HG03175 (cell line): ENCODE data around the gene COL27A1.

Experiments used
- ATAC-seq: cut with Tn5 transposase; IDR thresholded peaks from one replicate; pipeline ENCODE4 v1.9.1; 2021; ENCODE audit warnings: mild to moderate bottlenecking, moderate library complexity; ENCODE audit not compliant: unreplicated experiment

COL27A1 gene

GRCh38 chr9:114261987-114262386, 106.7 kb downstream of the COL27A1 start:
- no peak for ATAC-seq

GRCh38 chr9:114263853-114264510, 108.6 kb downstream of the COL27A1 start:
- no peak for ATAC-seq

DNA sequence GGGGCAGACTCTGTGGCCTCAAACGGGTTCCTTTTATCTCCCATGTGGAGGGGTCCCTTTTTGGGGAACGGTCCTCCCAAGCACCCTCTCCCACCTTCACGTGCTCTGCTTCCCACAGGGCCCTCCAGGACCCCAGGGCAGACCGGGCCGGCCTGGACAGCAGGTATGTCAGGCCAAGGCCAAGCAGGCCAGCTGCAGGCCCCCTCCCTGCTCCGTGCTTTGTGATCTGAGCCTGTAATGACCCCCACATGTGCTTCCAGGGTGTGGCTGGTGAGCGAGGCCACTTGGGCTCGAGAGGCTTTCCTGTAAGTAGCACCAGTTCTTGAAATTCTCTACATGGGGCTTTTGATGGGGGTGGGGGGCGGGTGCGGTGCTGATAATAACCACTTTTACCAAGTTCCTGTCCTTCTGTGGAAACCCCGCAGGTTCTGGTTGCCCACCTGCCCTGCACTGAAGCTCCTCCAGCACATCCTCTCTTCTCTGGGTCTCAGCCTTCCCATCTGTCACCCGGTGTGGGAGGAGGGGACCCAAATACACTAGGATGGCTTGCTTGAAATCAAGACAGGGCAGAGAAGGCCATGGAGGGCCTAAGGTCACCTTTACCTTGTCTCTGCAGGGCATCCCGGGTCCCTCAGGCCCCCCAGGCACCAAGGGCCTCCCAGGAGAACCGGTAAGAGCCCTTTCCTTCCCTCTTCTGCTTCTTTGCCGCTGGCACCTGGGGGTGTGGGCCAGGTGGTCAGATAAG, 109.6 kb downstream of the COL27A1 start:
- no peak for ATAC-seq

- no peak for ATAC-seq
Measured at GRCh38 chr9:114266969-114267368, 111.6 kb downstream of the COL27A1 start.

DNA sequence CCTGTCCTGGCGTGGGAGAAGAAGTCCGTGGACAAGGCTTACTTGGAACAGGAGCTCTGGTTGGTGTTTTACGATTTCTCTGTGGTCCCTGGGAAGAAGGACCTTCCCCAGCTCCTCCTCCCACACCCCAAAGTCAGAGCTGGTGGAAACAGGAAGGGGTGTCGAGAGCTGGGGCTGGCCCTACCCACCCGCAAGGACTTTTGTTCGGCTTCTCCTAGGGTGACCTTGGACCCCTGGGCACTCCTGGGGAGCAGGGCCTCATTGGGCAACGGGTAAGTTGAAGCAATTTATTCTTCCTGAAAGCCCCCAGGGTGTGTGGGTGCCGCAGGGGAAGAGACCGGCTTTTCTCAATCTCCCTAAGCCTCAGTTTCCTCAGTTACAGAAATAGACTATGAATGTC, 113.7 kb downstream of the COL27A1 start:
- no peak for ATAC-seq

- ATAC-seq, result no peak
Measured at GRCh38 chr9:114270120-114270975, 115.0 kb downstream of the COL27A1 start.

DNA sequence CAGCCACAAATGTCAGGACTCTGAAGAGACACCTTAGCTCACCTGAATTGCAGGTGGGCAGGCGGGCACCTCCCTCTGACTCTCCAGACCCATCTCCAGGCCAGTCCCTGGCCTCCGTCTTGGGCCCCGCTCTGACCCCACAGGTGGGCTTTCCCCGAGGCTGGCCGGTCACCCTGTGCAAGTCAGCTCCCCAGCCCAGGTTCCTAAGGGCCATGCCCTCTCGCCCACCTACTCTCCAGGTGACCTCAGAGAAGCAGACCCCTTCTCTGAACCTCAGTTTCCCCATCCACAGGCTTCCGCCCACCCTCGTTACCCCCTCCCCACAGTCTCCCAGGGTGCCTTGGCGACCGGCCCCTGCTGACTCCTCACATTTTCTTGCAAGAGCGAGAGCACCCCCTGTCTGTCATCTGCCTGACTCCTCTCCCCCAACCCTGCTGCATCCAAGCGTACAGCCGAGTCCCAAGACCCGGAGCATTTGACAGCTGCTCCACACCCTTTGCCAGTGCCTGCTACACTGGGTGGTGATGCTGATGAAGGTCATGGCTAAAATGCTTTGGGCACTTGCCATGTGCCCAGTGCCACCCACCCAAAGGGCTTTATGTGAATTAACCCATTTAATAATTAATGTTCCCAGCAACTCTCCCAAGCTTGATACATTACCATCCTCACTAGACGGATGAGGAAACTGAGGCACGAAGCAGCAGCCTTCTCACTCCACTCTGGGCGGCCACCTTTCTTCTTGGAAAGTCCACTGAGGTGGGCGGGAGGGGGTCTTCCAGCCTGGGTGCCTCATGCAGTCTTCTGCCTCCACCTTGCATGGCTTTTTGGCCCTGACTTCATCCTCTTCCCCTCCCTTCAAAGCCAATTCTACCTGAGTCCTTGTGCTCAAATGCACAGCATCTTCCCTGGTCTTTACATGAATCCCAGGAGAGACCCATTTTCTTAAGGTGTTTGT, 116.5 kb downstream of the COL27A1 start:
- ATAC-seq, result no peak

DNA sequence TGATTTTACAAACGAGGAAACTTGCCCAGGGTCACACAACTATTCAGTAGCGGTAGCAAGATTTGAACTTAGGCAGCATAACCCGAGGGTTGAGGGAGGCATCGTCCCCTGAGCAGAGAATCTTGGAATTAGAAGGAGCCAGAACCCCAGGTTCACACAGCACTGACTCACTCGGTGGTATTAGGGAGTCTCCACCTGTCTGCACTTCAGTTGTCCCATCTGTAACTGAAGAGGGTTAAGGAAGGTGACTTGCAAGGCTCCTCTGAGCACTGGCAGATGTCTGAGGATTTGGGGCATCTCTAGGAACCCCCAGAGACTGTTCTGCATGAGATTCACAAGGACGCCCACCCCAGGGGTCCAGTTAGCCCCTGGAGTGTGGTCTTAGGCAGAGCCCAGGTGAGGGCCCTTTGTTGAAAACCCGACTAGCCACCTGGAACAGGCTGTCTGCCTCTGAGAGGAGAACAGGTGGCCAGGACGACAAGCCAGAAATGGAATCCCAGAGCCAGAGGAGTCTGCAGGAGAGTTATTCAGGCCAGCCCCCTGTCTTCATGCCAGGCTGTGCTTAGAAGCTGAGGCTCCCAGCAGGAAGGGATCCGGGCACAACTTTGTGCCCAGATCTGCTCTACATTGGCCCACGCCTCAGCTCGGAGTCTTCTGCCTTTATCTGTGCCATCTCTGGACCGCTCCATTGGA, 117.5 kb downstream of the COL27A1 start:
- no peak for ATAC-seq

GRCh38 chr9:114273461-114273881, 118.1 kb downstream of the COL27A1 start:
- ATAC-seq, result no peak

- no peak for ATAC-seq
Measured at GRCh38 chr9:114274217-114274616, 118.9 kb downstream of the COL27A1 start.

DNA sequence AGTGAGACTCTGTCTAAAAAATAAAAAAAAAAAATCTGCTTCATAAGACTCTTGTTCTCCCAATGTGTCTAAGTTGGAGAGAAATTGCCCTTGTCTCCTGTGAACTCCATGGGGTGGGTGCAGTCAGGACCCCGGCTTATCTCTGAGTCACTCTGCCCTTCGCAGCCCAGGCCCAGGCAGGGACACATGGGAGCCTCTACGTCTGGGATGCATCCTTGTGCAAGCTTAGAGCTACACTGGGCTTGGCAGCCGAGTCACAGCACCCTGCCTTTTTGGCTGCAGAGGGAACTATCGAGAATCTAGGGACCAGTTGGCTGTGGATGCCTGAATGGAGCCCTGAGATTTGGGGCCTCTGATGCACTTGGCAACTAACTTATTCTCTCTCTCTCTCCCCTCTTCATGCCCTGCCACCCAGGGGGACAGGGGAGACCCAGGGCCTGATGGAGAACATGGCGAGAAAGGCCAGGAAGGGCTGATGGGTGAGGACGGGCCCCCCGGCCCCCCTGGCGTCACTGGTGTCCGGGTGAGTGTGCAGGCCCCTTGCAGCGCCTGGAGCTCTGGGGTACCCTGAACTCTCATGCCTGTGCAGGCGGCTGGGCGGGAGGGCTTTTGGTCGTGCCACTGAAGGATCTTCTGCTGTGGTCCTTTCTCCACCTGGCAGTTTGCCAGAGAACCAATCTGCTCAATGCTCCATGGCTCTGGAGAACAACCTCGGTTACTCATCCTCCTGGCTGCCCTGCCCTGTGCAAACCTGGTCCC, 120.1 kb downstream of the COL27A1 start:
- ATAC-seq, result no peak

GRCh38 chr9:114276908-114277821, 121.8 kb downstream of the COL27A1 start:
- no peak for ATAC-seq

DNA sequence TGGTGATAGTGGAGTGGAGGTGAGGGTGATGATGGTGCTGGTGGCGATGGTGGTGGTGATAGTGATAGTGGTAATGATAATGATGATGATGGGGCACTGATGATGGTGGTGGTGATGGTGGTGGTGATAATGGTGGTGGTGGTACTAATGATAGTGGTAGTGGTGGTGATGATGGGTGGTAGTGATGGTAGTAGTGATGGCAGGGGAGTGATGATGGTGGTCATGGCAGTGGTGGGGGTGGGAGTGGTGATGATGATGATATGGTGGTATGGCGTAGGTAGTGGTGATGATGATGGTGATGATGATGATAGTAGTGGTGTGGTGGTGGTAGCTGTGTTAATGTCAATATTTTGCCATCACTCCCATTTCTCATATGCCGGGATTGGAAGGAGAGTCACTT, 123.0 kb downstream of the COL27A1 start:
- no peak for ATAC-seq

DNA sequence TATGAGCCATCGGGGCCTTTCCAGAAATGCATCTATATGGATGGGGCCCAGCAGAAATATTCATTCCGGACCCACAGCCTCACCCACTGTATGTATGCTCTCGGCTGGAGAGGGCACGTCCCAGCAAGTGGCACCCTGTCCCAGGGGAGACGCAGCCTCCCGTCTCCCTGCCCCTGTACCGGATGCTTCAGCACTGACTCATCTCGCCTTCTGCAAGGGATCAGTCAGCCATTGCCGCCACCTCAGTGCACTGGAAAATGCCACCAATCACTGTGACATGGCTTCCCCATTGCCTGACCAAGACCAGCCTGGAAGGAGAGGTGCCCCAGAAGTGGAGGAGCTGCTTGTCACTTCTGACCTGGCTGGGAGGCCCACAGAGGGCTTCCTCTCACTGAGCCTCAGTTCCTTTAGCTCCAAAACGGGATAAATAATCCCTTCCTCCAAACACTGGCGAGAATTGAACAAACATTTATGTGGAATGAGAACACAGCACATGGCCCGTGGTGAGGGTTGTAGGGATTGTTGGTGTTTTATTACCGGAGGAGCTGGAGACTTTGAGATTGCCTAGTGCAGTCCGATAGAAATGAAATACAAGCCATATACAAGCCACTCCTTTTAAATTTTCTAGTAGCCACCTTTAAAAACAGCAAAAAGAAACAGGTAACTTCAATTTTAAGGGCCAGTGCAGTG, 123.7 kb downstream of the COL27A1 start:
- ATAC-seq, result no peak

- ATAC-seq, result no peak
Measured at GRCh38 chr9:114279693-114280092, 124.4 kb downstream of the COL27A1 start.

GRCh38 chr9:114280636-114281472, 125.5 kb downstream of the COL27A1 start:
- ATAC-seq, result no peak
